Activated CD4-positive, alpha-beta T cell treated with anti-CD3 and anti-CD28 coated beads, Interleukin-2, amount 50 U/mL, for 16 hours (primary cell): Measurements from ENCODE around the gene HPCA.

ENCODE experiments used
- DNase-seq: peaks from one replicate; pipeline ENCODE4 v3.0.0-alpha.2; 2020

The HPCA gene

DNA sequence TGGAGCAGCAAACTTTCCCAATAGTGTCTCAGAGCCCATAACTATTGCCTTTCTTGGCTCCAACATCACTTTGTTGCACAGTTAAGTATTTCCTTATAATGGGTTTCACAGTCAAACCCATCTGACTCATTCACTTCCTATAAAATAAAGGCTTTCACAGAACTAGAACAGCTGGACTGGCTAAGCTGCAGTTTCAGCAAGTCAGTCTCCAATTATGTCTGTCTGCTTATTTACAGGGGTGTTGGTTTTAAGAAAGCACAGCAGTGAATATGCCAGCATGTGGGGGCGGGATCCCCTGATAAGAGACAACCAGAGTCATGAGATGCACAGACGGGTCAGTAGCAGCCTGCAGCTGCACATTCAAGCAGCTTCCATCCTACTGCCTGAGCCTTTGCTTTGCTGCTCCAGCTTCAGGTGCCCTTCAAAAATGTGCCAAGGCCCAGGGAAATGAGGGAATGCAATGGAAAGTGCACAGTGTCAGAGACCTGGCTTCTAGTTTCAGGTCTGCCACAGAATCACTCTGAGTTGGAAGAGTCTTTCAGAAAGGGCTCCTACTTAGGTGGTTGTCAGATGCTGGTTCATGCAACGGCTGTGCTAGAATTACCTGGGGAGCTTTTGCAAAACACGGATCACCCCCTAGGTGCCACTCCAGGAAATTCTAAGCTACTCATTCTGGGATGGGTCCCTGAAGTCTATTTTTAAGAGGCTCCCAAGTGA lies 53.5 kb downstream of the HPCA start:
- peak; percentile 73 for DNase-seq

DNA sequence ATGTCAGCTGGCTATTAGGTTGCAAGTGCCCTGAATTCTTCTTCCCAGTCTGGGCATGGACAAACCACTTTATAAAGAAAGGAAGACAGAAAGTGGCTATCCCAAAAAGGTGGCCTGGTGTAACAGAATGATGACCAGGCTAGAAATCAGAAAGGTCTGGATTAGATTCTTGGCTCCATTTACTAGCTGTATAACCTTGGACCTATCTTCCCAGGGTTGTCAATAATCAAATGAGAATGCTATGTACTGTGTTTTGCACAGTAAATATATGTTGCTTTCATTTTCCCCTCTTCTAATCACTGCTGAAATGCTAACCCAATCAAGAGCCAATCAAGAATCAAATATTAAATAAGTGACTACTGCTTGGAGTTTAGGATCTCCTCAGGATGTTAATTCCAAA lies 57.9 kb downstream of the HPCA start:
- no peak for DNase-seq
